ENCODE results near the gene GTF3C4.

GTF3C4 gene

GRCh38 chr9:132733260-132733815 is 63.1 kb downstream of the GTF3C4 start:
- FAIRE-seq: no peak

GRCh38 chr9:132739710-132740310 is 69.5 kb downstream of the GTF3C4 start:
- no peak for FAIRE-seq

- FAIRE-seq: no peak
Observed at GRCh38 chr9:132740526-132741309, 70.5 kb downstream of the GTF3C4 start.

GRCh38 chr9:132742821-132743311 is 72.6 kb downstream of the GTF3C4 start:
- no peak for FAIRE-seq

DNA sequence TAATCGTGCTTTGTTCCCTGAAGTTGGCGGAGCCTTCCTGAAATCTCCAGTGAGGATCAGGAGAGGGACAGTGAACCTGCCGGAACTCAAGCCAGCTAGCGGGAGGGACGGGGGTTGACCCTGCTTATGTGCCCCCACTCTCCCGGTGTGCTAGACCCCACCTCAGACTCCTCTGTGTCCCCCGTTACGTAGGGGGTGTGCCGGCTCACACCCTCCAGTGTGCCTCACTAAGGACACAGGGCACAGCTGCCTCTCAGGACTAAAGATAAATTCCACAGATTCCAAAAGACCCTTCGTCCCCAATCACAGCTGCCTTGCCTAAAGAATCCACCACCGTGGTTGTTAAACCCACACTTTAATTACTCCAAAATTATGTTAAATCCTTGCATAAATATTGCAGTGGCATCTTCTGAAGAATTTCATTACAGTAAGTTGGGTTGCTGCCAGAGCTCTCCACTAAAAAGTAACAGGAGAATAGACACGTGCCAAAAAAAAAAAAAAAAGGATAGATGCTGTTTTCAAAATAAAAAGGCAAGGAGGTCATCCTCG is 73.7 kb downstream of the GTF3C4 start:
- FAIRE-seq: no peak
